B cell (primary cell): Measurements from ENCODE around the gene RGS10.

Experiments used
- EZH2 ChIP-seq: IDR thresholded peaks from 2 replicates; pipeline ENCODE4 v1.6.1; 2012; ENCODE audit warnings: borderline replicate concordance, low read depth, mild to moderate bottlenecking, moderate library complexity, low read length; ENCODE audit not compliant: insufficient read depth, poor library complexity, severe bottlenecking
- TF ChIP-seq, protein P1 (sequence below): fragments of 200-600 bp; IDR thresholded peaks from one replicate; pipeline ENCODE4 v1.8.0; 2022; ENCODE audit warnings: antibody characterized with exemption, mild to moderate bottlenecking

DNA sequence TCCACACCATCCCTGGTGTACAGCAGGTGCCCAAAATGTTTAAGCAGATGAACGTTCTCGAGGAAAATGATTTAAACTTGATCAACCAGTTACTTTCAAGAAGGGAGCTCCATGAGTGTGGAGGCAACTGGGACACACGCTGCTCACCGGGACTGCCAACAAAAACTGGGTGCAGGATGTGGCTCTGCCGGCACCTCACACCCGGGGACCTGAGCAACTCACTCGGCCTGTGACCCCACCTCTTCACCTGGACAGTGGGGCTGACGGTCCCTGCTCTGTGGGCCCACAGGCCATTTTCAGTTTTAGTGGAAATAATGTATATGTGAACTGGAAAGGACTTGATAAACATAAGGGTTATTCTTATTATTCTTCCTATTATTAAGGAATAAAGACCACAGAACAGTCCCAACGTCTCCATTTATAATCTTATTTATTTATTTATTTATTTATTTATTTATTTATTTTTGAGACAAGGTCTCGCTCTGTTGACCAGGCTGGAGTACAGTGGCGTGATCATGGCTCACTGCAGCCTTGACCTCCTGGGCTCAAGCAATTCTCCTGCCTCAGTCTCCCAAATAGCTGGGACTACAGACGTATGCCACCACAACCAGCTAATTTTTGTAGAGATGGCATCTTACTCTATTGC is 60.6 kb downstream of the RGS10 start:
- TF ChIP-seq, protein P1, sequence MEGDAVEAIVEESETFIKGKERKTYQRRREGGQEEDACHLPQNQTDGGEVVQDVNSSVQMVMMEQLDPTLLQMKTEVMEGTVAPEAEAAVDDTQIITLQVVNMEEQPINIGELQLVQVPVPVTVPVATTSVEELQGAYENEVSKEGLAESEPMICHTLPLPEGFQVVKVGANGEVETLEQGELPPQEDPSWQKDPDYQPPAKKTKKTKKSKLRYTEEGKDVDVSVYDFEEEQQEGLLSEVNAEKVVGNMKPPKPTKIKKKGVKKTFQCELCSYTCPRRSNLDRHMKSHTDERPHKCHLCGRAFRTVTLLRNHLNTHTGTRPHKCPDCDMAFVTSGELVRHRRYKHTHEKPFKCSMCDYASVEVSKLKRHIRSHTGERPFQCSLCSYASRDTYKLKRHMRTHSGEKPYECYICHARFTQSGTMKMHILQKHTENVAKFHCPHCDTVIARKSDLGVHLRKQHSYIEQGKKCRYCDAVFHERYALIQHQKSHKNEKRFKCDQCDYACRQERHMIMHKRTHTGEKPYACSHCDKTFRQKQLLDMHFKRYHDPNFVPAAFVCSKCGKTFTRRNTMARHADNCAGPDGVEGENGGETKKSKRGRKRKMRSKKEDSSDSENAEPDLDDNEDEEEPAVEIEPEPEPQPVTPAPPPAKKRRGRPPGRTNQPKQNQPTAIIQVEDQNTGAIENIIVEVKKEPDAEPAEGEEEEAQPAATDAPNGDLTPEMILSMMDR: no peak
- TF ChIP-seq EZH2: no peak
